HG02571 (cell line): ENCODE measurements around the gene CAMK2N1.

Experiments
- ATAC-seq: cut with Tn5 transposase; IDR thresholded peaks from one replicate; pipeline ENCODE4 v1.9.1; 2021; ENCODE audit warnings: mild to moderate bottlenecking, moderate library complexity; ENCODE audit not compliant: unreplicated experiment

The CAMK2N1 gene

GRCh38 chr1:20479840-20480239 is 6.2 kb downstream of the CAMK2N1 start:
- no peak for ATAC-seq

GRCh38 chr1:20478057-20478635 is 7.9 kb downstream of the CAMK2N1 start:
- ATAC-seq, result no peak

GRCh38 chr1:20477348-20478056 is 8.5 kb downstream of the CAMK2N1 start:
- no peak for ATAC-seq

GRCh38 chr1:20476265-20477038 is 9.6 kb downstream of the CAMK2N1 start:
- no peak for ATAC-seq

GRCh38 chr1:20474996-20475395 is 11.0 kb downstream of the CAMK2N1 start:
- no peak for ATAC-seq

GRCh38 chr1:20474333-20474975 is 11.6 kb downstream of the CAMK2N1 start:
- ATAC-seq, result no peak

GRCh38 chr1:20473894-20474293 is 12.1 kb downstream of the CAMK2N1 start:
- ATAC-seq, result no peak

GRCh38 chr1:20472860-20473711 is 12.9 kb downstream of the CAMK2N1 start:
- ATAC-seq, result no peak

GRCh38 chr1:20472121-20472520 is 13.9 kb downstream of the CAMK2N1 start:
- ATAC-seq, result no peak

- ATAC-seq, result no peak
These were observed 15.8 kb downstream of the CAMK2N1 start for GRCh38 chr1:20470194-20470593.

GRCh38 chr1:20469406-20470076 is 16.5 kb downstream of the CAMK2N1 start:
- ATAC-seq, result no peak

GRCh38 chr1:20466273-20466672 is 19.7 kb downstream of the CAMK2N1 start:
- ATAC-seq, result no peak

- no peak for ATAC-seq
These were observed 20.8 kb downstream of the CAMK2N1 start for GRCh38 chr1:20465187-20465586.

- no peak for ATAC-seq
These were observed 22.5 kb downstream of the CAMK2N1 start for GRCh38 chr1:20463502-20463901.

- no peak for ATAC-seq
These were observed 23.6 kb downstream of the CAMK2N1 start for GRCh38 chr1:20462397-20462796.

GRCh38 chr1:20458717-20459116 is 27.3 kb downstream of the CAMK2N1 start:
- no peak for ATAC-seq

- ATAC-seq, result no peak
These were observed 32.0 kb downstream of the CAMK2N1 start for GRCh38 chr1:20454004-20454403.

GRCh38 chr1:20449735-20450311 is 36.2 kb downstream of the CAMK2N1 start:
- ATAC-seq, result no peak

- ATAC-seq, result no peak
These were observed 37.3 kb downstream of the CAMK2N1 start for GRCh38 chr1:20448671-20449071.

GRCh38 chr1:20447794-20448193 is 38.2 kb downstream of the CAMK2N1 start:
- ATAC-seq, result no peak
